Gastrocnemius medialis (tissue), 4 donors: ENCODE measurements around the gene KIF26B. TPM values are rescaled to one million over a fixed set of nuclear protein-coding genes. Genes with fewer than 3 reads are reported as not detected.

ENCODE experiments used
- ATAC-seq, 2 donors: fragments of 150-250 bp; one replicate each; pipeline ENCODE4 v1.9.1; 2016
- DNase-seq, 2 donors: peaks; one replicate each; pipeline ENCODE4 v3.0.0-alpha.2; 2019
- H3K27ac ChIP-seq, 4 donors: fragments of 200-600 bp; sonication (generic); 1 replicate in 1 of 4; 2 replicates in 3 of 4; pipeline ENCODE4 v1.5.1; 2016 to 2018; ENCODE audit warnings: mild to moderate bottlenecking in 2 of 4, moderate library complexity in 1 of 4
- H3K27me3 ChIP-seq, 3 donors: fragments of 200-600 bp; sonication (generic) in 2 of 3; 1 replicate in 1 of 3; 2 replicates in 2 of 3; pipeline versions ENCODE4 v1.5.1 to v1.6.0; 2016 to 2019; ENCODE audit warnings: mild to moderate bottlenecking in 1 of 3, moderate library complexity in 1 of 3
- H3K36me3 ChIP-seq, 2 donors: fragments of 200-600 bp; sonication (generic) in 1 of 2; one replicate each; pipeline ENCODE4 v1.5.1; 2017 to 2018
- H3K4me1 ChIP-seq, 2 donors: fragments of 200-600 bp; sonication (generic) in 1 of 2; one replicate each; pipeline ENCODE4 v1.5.1; 2016 to 2017; ENCODE audit warnings: mild to moderate bottlenecking in 2 of 2
- H3K4me3 ChIP-seq, 4 donors: fragments of 200-600 bp; sonication (generic) in 3 of 4; 1 replicate in 1 of 4; 2 replicates in 3 of 4; pipeline ENCODE4 v1.5.1; 2016 to 2019; ENCODE audit warnings: mild to moderate bottlenecking in 2 of 4
- H3K9me3 ChIP-seq, 3 donors: fragments of 200-600 bp; sonication (generic) in 2 of 3; 1 replicate in 1 of 3; 2 replicates in 2 of 3; pipeline ENCODE4 v1.5.1; 2016 to 2019
- CTCF ChIP-seq, 5 experiments: fragments of 450-650 bp in 3 of 5; fragments of 200-600 bp in 2 of 5; sonication (generic) in 2 of 5; IDR thresholded peaks in 4 of 5; conservative IDR thresholded peaks in 1 of 5; 1 replicate in 4 of 5; 2 replicates in 1 of 5; pipeline ENCODE4 v1.5.1; 2016 to 2019; ENCODE audit warnings: antibody characterized with exemption in 5 of 5, mild to moderate bottlenecking in 3 of 5, moderate library complexity in 3 of 5
- POLR2A ChIP-seq, 2 donors: fragments of 450-650 bp; IDR thresholded peaks; one replicate each; pipeline ENCODE4 v1.6.1; 2017; ENCODE audit warnings: antibody characterized with exemption in 2 of 2, mild to moderate bottlenecking in 2 of 2, moderate library complexity in 2 of 2
- in situ Hi-C, 4 donors: fragments of 200-750 bp; cut with MboI; loops; one replicate each; pipeline versions ENCODE4 v1.15.0 to v1.8.0; 2017; ENCODE audit warnings: low sequenced_read_pairs in 4 of 4
- intact Hi-C: fragments of 100-400 bp; cut with DNase I; formaldehyde crosslinking; loops from one replicate; pipeline ENCODE4 v1.15.1; 2023; ENCODE audit warnings: low total_unique reads
- total RNA-seq, 4 donors: library from RNA; depleted of rRNA; stranded (reverse); fragments of >200 nt; gene quantifications; one replicate each; pipeline versions ENCODE4 v1.1.0 to v1.2.3, GENCODE V29; 2016

The KIF26B gene
- total RNA-seq, 4 donors from 2014 or later = 0.02 to 0.20 (median 0.10) TPM; not detected in 1

GRCh38 chr1:245614476-245614875 is 459.7 kb downstream of the KIF26B start:
- DNase-seq = no peak
- no peaks in the 10 kb centered on the region for H3K27me3 ChIP-seq
- in situ Hi-C loops = no loop called here
- no peaks in the 10 kb centered on the region for H3K4me1 ChIP-seq
- H3K27ac ChIP-seq = no peak overlapping the region
- peak in 1 of 2 donors; percentile 18 for ATAC-seq
- no peaks in the 10 kb centered on the region for H3K9me3 ChIP-seq
- H3K4me3 ChIP-seq = no peak overlapping the region
- no peaks in the 10 kb centered on the region for H3K36me3 ChIP-seq
- TF ChIP-seq CTCF (IDR thresholded peaks at IDR 0.05 in 4 of 5, conservative IDR thresholded peaks at IDR 0.05 in 1 of 5) (no peak), POLR2A (IDR thresholded peaks at IDR 0.05) (no peak)
- intact Hi-C loops = no loop called here

GRCh38 chr1:245615001-245615400 is 460.2 kb downstream of the KIF26B start:
- no peak overlapping the region for H3K27ac ChIP-seq
- DNase-seq = no peak
- ATAC-seq = no peak
- no peaks in the 10 kb centered on the region for H3K36me3 ChIP-seq
- intact Hi-C loops (no loop called here), in situ Hi-C loops (no loop called here)
- no peaks in the 10 kb centered on the region for H3K4me1 ChIP-seq
- no peak overlapping the region for H3K4me3 ChIP-seq
- H3K27me3 ChIP-seq = no peaks in the 10 kb centered on the region
- TF ChIP-seq POLR2A (IDR thresholded peaks at IDR 0.05) (no peak), CTCF (IDR thresholded peaks at IDR 0.05 in 4 of 5, conservative IDR thresholded peaks at IDR 0.05 in 1 of 5) (no peak)
- H3K9me3 ChIP-seq = no peaks in the 10 kb centered on the region

- no peak overlapping the region for H3K4me3 ChIP-seq
- TF ChIP-seq CTCF (IDR thresholded peaks at IDR 0.05 in 4 of 5, conservative IDR thresholded peaks at IDR 0.05 in 1 of 5) (no peak), POLR2A (IDR thresholded peaks at IDR 0.05) (no peak)
- H3K27me3 ChIP-seq = no peaks in the 10 kb centered on the region
- H3K9me3 ChIP-seq = no peaks in the 10 kb centered on the region
- in situ Hi-C loops = no loop called here
- no peaks in the 10 kb centered on the region for H3K36me3 ChIP-seq
- DNase-seq (no peak), ATAC-seq (no peak)
- intact Hi-C loops = no loop called here
- no peak overlapping the region for H3K27ac ChIP-seq
- H3K4me1 ChIP-seq = no peaks in the 10 kb centered on the region
Measured at GRCh38 chr1:245621589-245621988, 466.8 kb downstream of the KIF26B start.

- in situ Hi-C loops = no loop called here
- TF ChIP-seq CTCF (IDR thresholded peaks at IDR 0.05 in 4 of 5, conservative IDR thresholded peaks at IDR 0.05 in 1 of 5) = no peak
- TF ChIP-seq POLR2A (IDR thresholded peaks at IDR 0.05) = no peak
- Histone ChIP-seq H3K27me3 (no peaks in the 10 kb centered on the region), H3K4me1 (no peaks in the 10 kb centered on the region), H3K36me3 (no peaks in the 10 kb centered on the region), H3K9me3 (no peaks in the 10 kb centered on the region), H3K27ac (no peak overlapping the region), H3K4me3 (no peak overlapping the region)
- no peak for DNase-seq
- ATAC-seq = no peak
- intact Hi-C loops = no loop called here
Measured at GRCh38 chr1:245622332-245623014, 467.7 kb downstream of the KIF26B start.

GRCh38 chr1:245641384-245641783 is 486.6 kb downstream of the KIF26B start:
- intact Hi-C loops (no loop called here), in situ Hi-C loops (no loop called here)
- H3K4me3 ChIP-seq = peak overlapping the region in 1 of 4 donors; percentile 4
- H3K27ac ChIP-seq = no peak overlapping the region
- ATAC-seq = no peak
- DNase-seq = no peak
- no peaks in the 10 kb centered on the region for H3K36me3 ChIP-seq
- TF ChIP-seq CTCF (IDR thresholded peaks at IDR 0.05 in 4 of 5, conservative IDR thresholded peaks at IDR 0.05 in 1 of 5) (no peak), POLR2A (IDR thresholded peaks at IDR 0.05) (no peak)
- no peaks in the 10 kb centered on the region for H3K27me3 ChIP-seq
- no peaks in the 10 kb centered on the region for H3K4me1 ChIP-seq
- H3K9me3 ChIP-seq = peaks cover 0 to 13% (median 0%) of the 10 kb centered on the region in 3 donors
